Measurements from ENCODE around the gene FBXO7. TPM values are rescaled to one million over a fixed set of nuclear protein-coding genes. Genes with fewer than 3 reads are reported as not detected.
"Not testable (repeated sequence)": the region's sequence is repeated elsewhere in the genome, so short reads cannot be mapped to it uniquely, and the experiment has no call there.

Gene FBXO7
- 62.4 and 69.9 TPM in 2 replicates for total RNA-seq (2014; rRNA removed; shearing (Covaris generic))

DNA sequence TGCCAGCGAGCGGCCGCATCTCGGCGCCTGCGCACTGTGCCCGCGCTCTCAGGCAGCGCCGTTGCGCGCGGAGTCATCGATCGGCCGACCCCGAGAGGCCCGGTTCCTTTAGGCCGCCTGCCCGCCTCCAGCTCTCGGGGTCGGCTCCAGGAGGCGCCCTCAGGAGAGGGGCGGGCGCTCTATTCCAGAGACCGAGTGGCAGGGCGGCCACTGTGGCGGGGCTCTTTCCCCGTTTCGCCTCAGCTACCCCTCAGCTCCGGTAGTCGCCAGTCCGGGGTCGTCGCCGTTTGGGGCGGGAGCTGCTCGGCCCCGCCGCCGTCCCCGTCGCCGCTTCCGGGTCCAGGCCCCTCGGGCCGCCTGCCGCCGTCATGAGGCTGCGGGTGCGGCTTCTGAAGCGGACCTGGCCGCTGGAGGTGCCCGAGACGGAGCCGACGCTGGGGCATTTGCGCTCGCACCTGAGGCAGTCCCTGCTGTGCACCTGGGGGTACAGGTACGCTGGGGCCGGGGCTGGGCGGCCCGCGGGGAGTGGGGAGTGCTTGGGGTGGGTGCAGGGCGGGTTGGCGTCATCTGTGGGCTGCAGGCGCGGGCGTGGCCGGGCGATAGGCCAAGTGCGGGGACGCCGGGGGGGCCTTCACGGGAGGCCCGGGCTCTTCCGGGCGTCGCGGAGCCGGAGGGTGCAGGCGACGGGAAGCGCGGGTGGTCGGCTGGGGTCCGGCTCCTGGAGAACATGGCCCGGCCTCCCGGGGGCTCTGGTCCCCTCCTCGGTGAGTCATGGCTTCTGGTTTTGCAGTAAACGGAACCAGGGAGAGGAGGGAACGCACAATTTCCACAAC lies at the start of gene FBXO7:
TSS of gene FBXO7 (plus strand) at position 177 of the 833 bp plus-strand sequence. CDS start at position 369, 192 bp downstream.
- peak; percentile 60 for DNase-seq (ENCODE audit: low spot score)

- DNase-seq (ENCODE audit: low spot score): no peak
Observed at GRCh38 chr22:32426881-32427280, 47.7 kb upstream of the FBXO7 start.

DNA sequence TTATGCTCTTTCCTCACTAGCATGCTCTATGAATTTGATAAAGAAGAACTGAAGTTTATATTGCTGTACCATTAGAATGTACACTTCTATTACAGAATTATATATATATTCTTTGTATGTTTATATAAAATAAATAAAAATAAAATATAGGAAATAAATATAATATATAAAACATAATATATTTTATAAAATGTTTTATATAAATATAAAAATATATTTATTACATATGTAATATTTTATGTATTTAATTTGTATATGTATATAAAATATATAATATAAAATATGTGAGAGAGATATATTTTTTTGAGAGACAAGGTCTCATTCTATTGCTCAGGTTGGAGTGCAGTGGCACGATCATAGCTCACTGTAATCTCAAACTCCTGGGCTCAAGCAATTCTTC lies 44.3 kb upstream of the FBXO7 start:
- DNase-seq (ENCODE audit: low spot score): no peak

DNA sequence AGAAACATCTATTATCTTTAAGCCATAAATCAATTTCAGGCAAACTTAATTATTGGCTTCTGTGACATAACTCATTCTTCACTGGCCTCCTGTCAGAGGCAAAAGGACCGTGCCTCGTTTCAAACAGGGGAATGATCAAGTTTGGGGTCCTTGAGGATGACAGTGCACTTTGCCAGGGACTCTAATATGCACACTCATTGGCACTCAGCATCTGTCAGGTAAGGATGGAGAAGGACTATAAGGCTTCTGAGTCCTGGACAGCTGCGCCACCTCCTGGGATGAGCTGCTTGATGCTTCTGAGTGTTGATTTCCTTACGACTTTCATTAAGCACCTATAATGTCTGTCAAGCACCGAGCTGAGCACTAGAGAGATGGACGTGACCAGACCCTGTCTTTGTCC lies 30.5 kb upstream of the FBXO7 start:
- peak; percentile 30 for DNase-seq (ENCODE audit: low spot score)

DNA sequence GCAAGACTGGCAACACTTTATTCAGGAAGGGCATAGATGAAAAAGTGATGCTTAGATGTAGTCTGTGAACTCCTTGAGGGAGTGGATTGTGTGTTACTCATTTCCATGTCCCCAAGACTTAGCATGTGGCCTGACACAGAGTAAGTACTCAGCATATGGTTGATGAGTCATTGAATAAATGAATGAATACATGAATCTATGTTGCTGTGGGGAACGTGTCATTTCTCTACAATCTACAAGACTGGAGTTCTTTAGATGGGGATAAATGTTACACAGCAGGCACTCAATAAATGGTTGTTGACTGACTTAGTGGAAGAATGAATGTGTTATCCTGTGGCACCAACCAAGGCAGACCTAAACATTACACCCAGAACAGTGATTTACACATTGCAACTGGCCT lies 28.3 kb upstream of the FBXO7 start:
- DNase-seq (ENCODE audit: low spot score): no peak

GRCh38 chr22:32448980-32449379 lies 25.6 kb upstream of the FBXO7 start:
- DNase-seq (ENCODE audit: low spot score): no peak

- DNase-seq (ENCODE audit: low spot score): no peak
Observed at GRCh38 chr22:32457031-32457430, 17.6 kb upstream of the FBXO7 start.

- DNase-seq (ENCODE audit: low spot score): no peak
Observed at GRCh38 chr22:32462452-32462851, 12.2 kb upstream of the FBXO7 start.

- no peak for DNase-seq (ENCODE audit: low spot score)
Observed at GRCh38 chr22:32465661-32466060, 8.9 kb upstream of the FBXO7 start.

- no peak for DNase-seq (ENCODE audit: low spot score)
Observed at GRCh38 chr22:32466496-32466895, 8.1 kb upstream of the FBXO7 start.

DNA sequence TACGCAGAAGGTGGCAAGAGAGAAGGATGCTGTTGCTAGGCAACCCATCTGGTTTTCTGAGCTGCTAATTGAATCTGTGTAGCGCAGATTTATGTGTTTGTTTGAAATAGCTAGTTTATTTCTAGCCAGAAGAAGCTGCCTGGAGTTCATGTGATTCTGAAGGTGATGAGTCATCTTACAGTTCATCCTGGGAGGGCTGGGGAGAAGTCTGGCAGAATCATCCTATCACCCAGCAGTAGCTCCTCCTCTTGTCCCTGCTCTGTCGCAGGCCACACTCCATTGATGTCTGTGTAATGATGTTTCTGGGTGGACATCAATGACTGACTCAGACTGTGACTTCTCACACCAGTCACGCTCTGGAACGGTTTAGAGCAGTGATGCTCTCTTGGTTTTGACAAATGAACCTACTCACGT lies 4.8 kb upstream of the FBXO7 start:
- peak; percentile 81 for DNase-seq (ENCODE audit: low spot score)

GRCh38 chr22:32473388-32473952 lies 1.1 kb upstream of the FBXO7 start:
- peak; percentile 38 for DNase-seq (ENCODE audit: low spot score)

- DNase-seq (ENCODE audit: low spot score): no peak
Observed at GRCh38 chr22:32475468-32476010, 928 bp downstream of the FBXO7 start.

DNA sequence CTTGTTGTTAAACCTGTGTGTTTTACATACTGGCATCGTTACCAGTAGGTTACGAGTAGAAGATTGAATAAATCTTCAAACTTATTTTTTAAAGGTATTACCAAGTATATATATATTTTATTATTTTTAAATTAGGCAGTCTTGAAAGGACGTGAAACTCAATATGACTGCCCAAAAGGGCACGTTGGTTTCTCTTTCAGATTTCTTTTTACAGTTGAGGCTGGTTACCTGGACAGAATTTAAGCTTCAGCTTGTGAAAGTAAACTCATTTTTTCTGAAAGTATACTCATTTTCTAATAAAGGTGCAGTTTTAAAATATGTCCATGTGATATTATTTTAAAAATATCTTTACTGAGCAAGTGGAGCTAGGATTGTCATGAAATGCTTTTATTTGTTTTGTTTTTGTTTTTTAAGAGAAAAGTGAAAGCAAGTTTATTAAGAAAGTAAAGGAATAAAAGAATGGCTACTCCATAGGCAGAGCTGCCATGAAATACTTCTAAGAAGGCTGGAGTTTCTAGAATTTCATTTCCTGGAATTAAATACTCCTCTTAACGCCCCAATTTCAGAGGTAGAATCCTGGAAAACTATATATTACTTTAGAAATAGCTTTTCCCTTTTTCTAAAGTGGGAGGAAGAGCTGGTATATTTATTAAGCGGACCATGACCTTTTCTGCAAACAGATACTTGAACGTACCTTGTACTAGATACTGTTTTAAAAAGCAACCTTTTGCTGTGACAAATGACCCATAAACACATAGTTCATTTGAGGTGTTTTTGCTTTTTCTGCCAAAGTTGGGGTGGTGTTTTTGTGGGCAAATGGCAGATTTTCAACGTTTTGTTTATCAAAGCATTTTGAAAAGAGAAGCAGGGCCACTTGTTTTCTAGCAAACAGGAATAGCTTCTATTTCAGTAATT lies 1.9 kb downstream of the FBXO7 start:
- DNase-seq (ENCODE audit: low spot score): no peak

GRCh38 chr22:32477596-32477995 lies 3.0 kb downstream of the FBXO7 start:
- DNase-seq (ENCODE audit: low spot score): no peak

DNA sequence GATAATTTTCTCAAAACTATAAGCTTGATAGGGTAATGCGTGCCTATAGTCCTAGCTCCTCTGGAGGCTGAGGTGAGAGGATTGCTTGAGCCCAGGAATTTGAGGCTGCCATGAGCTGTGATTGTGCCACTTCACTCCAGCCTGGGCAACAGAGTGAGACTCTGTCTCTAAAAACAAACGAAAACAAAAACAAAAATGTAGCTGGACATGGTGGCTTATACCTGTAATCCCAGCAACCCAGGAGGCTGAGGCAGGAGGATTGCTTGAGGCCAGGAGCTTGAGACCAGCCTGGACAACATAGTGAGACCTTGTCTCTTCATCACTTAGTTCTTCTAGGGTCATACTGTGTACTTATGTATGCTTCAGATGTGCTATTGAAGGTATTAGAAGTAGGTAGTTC lies 3.9 kb downstream of the FBXO7 start:
- DNase-seq (ENCODE audit: low spot score): not testable (repeated sequence)

- DNase-seq (ENCODE audit: low spot score): no peak
Observed at GRCh38 chr22:32478994-32479393, 4.4 kb downstream of the FBXO7 start.

GRCh38 chr22:32480238-32480637 lies 5.6 kb downstream of the FBXO7 start:
- no peak for DNase-seq (ENCODE audit: low spot score)

DNA sequence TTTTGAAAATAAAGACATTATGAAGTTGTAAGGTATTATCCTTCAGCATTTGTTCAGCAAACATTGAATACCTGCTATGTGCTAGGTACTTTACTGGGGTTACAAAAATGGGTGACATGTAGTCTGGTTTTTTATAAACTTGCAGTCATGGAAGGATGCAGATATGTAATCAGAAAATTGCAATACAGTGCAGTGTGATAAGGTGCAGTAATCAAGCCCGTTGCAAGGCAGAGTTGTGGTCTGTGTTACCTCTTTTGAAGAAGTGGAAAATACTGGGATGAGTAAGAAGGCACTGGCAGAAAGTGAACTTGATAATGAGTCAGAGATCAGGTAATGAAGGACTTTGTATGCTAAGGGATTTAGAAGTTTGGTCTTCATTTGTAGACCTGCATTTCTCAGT lies 8.1 kb downstream of the FBXO7 start:
- no peak for DNase-seq (ENCODE audit: low spot score)

GRCh38 chr22:32486656-32487390 lies 12.2 kb downstream of the FBXO7 start:
- no peak for DNase-seq (ENCODE audit: low spot score)

- no peak for DNase-seq (ENCODE audit: low spot score)
Observed at GRCh38 chr22:32487461-32487860, 12.8 kb downstream of the FBXO7 start.
